Left colon (tissue), 2 donors: Measurements from ENCODE around the gene CEP170B. TPM values are rescaled to one million over a fixed set of nuclear protein-coding genes. Genes with fewer than 3 reads are reported as not detected.
A peak's percentile ranks its signal among the peaks of the same experiment; 100 is the strongest.

Source experiments
- ATAC-seq: fragments of 200-7000 bp; cut with Tn5 transposase; one replicate; pipeline ENCODE4 v1.9.1; 2020; ENCODE audit warnings: mild to moderate bottlenecking, moderate library complexity
- DNase-seq, 2 donors: peaks; one replicate each; pipeline ENCODE4 v3.0.0-alpha.2; 2020
- intact Hi-C, 2 donors: fragments of 100-400 bp; cut with DNase I in 1 of 2; cut with micrococcal nuclease in 1 of 2; formaldehyde crosslinking; loops; one replicate each; pipeline versions ENCODE4 v1.11.2 to v1.14.0; 2022; cut with DNase I, micrococcal nuclease
- total RNA-seq, 2 donors: library from RNA; stranded (reverse); fragmentation: NEBNext Ultra II Directional; extraction: Animal tissue kit (Norgen Biotek cat#: 25700); gene quantifications; one replicate each; pipeline ENCODE4 v1.2.1, GENCODE V29; 2021
- donor health status: DM: no; HTN: no; CAD: no.
- donor health status: DM: yes; HTN: yes; CAD: no.

The CEP170B gene
- total RNA-seq, 2 donors from 2014 or later = 76.4 to 89.3 TPM

DNA sequence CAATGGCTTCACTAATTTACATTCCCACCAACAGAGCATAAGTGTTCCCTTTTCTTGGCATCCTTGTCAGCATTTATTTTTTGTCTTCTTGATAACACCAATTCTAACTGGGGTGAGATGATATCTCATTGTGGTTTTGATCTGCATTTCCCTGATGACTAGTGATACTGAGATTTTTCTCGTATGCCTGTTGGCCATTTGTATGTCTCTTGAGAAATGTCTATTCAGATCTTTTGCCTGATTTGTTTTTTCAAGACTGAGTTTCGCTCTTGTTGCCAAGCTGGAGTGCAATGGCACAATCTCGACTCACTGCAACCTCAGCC, 54.9 kb downstream of the CEP170B start:
- no peak for DNase-seq
- ATAC-seq = no peak
- intact Hi-C loops = no loop called here

DNA sequence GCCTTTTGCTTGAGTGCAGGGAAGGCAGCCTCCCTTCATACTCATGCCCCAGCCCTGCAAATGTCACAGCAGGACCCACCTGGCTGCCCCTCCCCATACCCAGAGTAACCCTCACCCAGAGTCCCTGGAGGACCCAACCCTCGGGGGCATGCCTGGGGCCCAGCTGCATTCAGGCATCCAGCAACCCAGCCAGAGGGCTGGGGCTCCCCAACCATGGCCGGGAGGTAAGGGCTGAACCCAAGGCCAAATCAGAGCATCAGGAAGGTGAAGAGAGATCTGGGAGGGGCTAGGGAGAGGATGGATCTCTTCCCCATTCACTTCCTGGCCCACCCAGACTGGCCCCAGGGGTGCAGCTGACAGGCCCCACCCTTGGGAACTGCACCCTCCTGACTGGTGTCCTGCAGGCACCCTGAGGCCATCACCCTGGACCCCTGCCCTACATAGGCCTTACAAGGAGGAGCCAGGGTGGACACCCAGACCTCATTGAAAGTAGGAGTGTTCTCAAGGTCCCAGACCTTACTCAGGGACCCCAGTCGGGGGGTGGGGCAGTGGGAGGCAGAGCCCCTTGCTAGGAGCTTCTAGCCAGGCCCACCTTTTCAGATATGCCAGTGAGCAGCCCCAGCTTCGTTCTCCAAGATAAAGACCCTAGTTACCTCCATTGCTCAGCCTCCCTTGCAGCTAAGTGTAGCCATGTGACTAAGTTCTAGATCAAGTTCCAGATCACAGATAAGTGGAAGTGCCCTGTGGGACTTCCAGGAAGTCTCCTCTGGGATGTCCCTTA, 58.8 kb downstream of the CEP170B start:
- ATAC-seq (no peak), DNase-seq (no peak)
- intact Hi-C loops = no loop called here

GRCh38 chr14:104924421-104925213, 59.5 kb downstream of the CEP170B start, which contains the start of gene PLD4:
PLD4 (plus strand) TSS chr14:104924879; CDS start chr14:104927141, 2,262 bp downstream.
- no peak for DNase-seq
- intact Hi-C loops = no loop called here
- ATAC-seq = no peak

GRCh38 chr14:104925214-104925854, 60.3 kb downstream of the CEP170B start:
- no peak for DNase-seq
- no peak for ATAC-seq
- intact Hi-C loops = no loop called here

DNA sequence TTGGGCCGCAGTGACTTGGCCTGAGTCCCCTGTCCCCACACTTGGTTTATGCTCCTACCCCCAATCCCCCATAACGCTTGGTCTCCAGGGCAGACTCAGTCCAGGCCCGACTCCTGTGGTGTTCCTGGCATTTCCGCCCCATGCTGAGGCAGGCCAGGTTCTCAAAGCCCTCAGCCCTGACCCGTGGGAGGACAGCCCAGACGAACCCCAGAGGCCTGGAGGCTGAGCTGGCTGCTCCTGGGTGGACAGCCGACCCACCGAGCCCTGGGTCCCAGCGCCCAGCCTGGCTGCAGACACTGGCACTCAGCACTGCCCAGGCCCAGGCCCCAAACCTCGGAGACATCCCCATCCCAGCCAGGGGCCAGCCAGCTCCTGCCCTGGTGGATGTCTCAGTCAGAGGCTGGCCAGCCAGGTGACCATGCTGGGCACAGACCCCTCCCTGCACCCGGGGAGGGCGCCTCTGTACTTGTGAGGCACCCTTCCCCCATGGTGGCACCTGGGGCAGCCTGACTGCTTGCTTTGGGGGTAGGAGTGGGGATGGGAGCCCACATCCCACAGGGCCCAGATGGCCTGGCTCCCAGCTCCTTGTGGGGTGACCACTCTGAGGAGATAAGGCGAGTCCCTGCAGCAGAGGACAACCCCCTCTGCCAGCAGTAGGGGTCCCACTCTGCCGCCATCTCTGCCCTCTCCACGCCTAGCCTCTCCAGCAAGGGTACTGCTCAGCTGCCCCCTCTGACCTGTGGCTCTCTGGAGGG, 61.0 kb downstream of the CEP170B start:
- intact Hi-C loops = no loop called here
- ATAC-seq = no peak
- no peak for DNase-seq

DNA sequence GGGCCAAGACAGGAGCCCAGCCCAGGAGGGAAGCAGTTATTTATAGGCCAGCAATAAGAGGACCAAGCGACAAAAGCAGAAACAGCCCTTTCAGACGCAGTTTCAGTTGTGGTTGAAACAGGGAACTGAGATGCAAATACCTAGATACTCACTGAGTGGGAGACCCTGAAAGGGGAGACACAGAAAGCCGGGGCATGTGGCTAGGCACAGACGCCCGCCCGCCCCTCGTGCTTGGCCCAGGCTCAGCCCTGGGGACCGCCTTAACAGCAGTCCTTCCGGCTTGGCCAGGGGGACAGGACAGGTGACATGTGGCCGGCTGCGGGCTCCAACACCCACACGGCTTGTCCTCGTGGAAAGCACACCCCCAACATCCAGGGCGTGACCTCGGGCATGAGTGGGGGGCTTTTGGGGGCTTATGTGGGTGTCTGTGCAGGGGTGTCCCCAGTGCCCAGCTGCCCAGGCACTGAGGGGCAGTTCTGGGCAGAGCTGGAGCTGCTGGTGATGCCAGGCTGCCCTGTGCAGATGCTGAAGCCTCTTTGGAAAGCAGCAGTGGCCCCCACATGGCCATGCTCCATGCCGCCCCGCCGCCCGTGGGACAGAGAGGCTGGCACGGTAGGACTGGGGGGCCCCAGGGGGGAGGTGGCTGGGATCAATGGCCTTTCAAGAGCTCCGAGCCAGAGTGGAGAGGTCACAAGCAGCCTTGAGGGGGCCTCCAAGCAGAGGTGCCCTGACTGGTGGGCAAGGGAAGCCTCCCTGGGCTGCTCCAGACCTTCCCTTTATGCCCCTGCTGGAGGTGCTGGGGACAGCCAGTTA, 61.8 kb downstream of the CEP170B start:
- ATAC-seq (peak; percentile 11), DNase-seq (peak in 1 of 2 donors; percentile 28)
- intact Hi-C loops = no loop called here

DNA sequence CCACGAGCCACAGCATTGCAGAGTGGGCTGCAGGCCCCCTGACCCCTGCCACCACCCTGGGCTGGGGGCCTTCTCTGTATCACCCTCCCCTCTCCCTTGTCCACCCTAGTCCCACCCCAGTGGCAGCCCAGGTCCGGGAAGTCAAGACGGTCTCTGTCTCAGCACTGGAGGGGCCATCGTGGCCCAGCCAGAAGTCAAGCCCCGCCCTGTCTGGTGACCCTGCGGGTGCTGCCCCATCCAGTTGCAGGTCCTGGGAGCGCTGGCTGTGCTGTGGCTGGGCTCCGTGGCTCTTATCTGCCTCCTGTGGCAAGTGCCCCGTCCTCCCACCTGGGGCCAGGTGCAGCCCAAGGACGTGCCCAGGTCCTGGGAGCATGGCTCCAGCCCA, 62.4 kb downstream of the CEP170B start:
- ATAC-seq (no peak), DNase-seq (no peak)
- intact Hi-C loops = no loop called here

- intact Hi-C loops = no loop called here
- DNase-seq (no peak), ATAC-seq (no peak)
These were observed 62.8 kb downstream of the CEP170B start for GRCh38 chr14:104927901-104928300.

DNA sequence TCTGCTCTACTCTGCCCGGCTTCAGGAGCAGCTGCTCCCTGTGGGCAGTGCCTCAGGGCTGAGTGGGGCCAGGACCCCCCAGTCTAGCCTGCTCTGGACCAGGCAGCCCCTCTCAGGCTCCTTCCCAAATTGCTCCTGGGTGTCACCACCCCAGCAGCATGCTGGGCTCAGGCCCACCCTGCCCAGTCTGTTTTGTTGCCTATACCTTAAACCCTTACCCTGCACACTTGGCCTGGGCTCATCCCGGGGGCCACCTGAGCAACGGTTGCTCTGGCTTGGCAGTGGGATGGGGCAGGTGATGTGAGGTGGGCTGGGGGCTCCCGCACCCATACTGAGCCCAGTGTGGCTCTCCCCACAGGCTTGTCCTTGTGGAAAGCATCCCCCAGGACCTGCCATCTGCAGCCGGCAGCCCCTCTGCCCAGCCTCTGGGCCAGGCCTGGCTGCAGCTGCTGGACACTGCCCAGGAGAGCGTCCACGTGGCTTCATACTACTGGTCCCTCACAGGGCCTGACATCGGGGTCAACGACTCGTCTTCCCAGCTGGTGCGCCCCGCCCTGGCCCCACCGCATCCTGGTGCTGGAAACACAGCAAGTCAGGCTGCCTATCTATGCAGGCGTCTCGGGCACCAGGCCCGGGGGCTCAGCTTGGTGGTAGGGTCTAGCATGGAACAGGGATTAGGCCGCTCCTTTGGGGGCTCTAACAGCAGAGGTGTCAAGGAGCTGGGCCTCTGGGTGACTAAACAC, 63.5 kb downstream of the CEP170B start:
- ATAC-seq (no peak), DNase-seq (no peak)
- intact Hi-C loops = no loop called here

- ATAC-seq = no peak
- intact Hi-C loops = no loop called here
- peak in 1 of 2 donors; percentile 20 for DNase-seq
These were observed 64.5 kb downstream of the CEP170B start for GRCh38 chr14:104929268-104930230.

- DNase-seq (peak in 1 of 2 donors; percentile 21), ATAC-seq (no peak)
- intact Hi-C loops = no loop called here
These were observed 65.6 kb downstream of the CEP170B start for GRCh38 chr14:104930526-104931303.

DNA sequence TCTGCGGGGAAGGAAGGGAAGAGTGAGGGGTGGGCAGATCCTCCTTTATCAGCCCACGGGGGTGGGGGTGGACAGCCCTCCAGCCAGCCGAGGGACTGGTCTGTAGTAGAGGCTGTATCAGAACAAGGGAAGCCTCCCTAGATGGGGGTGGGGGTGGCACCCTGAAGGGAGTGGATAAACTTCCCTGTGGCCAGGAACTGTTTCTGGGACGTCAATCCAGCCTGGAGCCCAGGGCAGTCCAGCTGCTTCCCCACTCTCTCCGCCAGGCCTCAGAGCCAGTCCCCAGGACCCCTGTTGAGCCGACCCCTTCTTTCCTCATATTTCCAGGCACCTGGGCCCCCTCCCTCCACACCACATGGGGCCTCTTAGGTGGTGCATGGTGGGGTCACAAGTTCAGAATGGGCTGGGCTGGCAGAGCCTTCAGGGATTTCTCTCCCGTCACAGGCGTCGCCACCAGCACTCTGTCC, 66.3 kb downstream of the CEP170B start:
- DNase-seq (peak in 1 of 2 donors; percentile 18), ATAC-seq (no peak)
- intact Hi-C loops = no loop called here

- intact Hi-C loops = no loop called here
- DNase-seq (peak in 1 of 2 donors; percentile 20), ATAC-seq (no peak)
These were observed 67.0 kb downstream of the CEP170B start for GRCh38 chr14:104931771-104932675.
